Muscle of arm (tissue), 12 donors: ENCODE data around the gene HRCT1. TPM values are rescaled to one million over a fixed set of nuclear protein-coding genes. Genes with fewer than 3 reads are reported as not detected.
"Not testable (repeated sequence)": the region's sequence is repeated elsewhere in the genome, so short reads cannot be mapped to it uniquely, and the experiment has no call there.

Experiments
- DNase-seq: peaks from one replicate; pipeline ENCODE4 v3.0.0-alpha.2; 2013
- polyA plus RNA-seq, 12 donors: library from polyadenylated mRNA; unstranded; fragments of 120-200 nt; gene quantifications; one replicate each; pipeline ENCODE4 v1.2.1, GENCODE V29; 2013; ENCODE audit not compliant: insufficient read length in 12 of 12

The HRCT1 gene
- polyA plus RNA-seq, 12 donors = 0.18 to 2.6 (median 1.5) TPM; not detected in 2

DNA sequence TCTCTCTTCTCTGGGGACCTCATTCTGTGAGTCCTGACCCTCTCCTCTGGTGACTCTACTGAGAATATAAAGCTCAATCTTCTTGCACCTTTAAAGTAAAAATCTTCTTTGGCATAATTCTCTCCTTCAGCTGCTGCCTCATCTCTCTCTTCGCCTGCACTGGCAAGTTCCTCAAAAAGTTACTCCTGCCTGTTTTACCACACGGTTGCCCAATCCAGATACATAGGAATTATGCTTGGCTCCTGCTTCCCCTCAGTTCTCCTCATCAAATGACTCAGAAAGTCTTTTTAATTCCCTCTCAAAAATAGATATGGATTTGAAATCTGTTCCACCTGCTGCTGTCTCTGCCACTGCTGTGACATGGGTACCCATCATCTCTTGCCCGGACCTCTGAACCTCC is 14.4 kb upstream of the HRCT1 start:
- no peak for DNase-seq

DNA sequence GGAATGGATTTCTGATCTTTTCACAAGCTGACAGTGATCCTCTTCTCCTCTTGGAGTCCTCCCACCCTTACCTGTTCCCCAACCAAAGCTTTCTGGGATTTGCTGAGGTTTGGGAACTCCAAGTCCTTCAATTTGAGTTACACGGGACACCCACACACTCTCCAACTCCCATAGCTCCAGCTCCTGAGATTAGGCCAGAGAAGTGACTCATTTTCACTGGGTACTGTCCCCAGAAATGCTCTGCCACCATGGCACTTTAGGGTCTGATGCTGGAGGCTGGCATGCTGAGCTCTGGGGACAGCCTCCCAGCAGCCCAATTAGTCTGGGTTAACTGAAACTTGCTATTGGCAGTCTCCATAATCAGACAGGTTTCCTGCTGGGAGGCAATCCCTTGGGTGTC is 14.0 kb upstream of the HRCT1 start:
- DNase-seq = no peak

DNA sequence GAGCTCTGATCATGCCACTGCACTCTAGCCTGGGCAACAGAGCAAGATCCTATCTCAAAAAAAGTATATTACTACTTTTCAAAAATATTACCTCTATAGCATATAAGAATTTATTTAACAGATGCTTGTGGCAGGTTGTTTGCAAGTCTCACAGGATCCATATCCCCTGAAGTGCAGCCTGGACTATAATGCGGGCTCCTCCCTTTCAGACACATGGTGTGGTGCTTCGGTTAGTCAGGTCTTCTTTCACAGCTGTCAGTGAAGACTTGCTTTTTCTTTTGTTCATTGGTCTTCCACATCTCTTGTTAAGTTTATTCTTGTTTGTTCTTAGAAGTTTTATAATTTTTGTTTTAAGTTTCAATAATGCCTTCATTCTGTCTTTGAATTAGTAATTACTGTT is 9.4 kb upstream of the HRCT1 start:
- DNase-seq = no peak

DNA sequence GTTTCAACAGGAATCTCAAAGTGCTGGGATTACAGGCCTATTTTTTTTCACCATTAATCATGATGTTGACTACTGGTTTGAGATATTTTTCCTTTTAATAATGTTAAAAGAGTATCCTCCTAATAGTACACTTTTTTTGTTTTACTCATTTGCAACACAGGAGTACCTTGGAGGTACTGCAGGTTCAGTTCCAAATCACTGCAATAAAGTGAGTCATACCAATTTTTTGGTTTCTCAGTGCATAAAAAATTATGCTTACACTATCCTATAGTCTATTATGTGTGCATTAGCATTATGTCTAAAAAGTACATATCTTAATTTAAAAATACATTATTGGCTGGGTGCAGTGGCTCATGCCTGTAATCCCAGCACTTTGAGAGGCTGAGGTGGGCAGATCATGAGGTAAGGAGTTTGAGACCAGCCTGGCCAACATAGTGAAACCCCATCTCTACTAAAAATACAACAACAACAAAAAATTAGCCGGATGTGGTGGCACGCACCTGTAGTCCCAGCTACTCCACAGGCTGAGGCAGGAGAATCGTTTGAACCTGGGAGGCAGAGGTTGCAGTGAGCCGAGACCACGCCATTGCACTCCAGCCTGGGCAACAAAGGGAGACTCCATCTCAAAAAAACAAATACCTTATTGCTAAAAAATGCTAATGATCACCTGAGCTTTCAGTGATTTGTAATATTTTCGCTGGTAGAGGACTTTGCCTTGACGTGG is 8.5 kb upstream of the HRCT1 start:
- DNase-seq = not testable (repeated sequence)

DNA sequence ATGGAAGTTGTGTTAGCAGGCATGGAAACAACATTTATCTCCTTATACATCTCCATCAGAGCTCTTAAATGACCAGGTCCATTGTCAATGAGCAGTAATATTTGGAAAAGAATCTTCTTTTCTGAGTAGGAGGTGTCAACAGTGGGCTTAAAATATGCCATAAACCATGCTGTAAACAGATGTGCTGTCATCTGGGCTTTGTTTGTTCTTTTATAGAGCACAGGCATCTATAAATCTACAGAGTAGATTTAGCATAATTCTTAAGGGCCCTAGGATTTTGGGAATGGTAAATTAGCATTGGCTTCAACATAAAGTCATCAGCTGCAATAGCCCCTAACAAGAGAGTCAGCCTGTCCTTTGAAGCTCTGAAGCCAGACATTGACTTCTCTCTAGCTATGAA is 7.7 kb upstream of the HRCT1 start:
- no peak for DNase-seq

DNA sequence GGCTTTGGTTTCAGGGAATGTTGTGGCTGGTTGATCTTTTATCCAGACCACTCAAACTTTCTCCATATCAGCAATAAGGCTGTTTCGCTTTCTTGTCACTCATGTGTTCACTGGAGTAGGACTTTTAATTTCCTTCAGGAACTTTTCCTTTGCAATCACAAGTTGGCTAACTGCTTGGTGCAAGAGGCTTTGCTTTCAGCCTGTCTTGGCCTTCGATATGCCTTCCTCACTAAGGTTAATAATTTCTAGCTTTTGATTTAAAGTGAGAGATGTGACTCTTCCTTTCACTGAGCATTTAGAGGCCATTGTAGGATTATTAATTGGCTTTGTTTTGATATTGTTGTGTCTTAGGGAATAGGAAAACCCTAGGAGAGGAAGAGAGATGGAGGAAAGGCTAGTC is 7.0 kb upstream of the HRCT1 start:
- no peak for DNase-seq

DNA sequence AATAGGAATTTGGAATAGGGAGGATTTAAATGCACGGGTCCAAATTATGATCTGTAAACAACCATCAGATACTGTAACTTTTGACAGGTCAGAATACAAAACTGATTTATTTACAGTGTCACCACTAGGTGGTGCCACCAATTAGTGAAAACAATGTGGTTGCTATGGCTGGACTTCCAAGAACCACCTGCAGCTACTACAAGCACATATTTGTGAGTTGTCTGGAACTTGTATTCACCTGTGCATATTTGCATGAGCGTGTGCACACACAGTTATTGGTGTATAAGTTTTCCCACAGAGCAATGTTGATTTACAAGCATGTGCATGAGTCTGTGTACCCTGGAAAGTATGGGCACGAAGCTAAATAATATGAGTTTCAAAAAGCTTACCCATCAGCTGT is 3.0 kb upstream of the HRCT1 start:
- DNase-seq = peak; percentile 60

DNA sequence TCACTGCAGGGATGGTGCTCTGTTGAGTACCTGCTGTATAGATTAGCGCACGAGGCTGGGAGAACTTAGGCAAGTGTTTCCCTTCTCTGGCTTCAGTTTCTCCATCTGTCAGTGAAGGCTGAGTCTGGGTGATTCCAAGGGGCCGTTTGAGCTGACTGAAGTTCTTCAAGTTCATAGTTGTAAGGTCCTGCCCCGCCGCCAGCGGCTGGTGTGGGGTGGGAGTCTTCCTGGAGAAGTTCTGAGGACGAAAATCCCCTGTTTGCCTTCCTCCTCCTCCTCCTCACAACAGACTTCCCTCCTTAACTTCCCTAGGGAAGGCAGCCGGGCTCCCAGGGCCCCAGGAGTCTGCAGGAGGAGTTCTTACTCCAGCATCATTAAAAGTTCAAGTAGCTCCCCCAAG is 1.7 kb upstream of the HRCT1 start:
- DNase-seq = no peak

DNA sequence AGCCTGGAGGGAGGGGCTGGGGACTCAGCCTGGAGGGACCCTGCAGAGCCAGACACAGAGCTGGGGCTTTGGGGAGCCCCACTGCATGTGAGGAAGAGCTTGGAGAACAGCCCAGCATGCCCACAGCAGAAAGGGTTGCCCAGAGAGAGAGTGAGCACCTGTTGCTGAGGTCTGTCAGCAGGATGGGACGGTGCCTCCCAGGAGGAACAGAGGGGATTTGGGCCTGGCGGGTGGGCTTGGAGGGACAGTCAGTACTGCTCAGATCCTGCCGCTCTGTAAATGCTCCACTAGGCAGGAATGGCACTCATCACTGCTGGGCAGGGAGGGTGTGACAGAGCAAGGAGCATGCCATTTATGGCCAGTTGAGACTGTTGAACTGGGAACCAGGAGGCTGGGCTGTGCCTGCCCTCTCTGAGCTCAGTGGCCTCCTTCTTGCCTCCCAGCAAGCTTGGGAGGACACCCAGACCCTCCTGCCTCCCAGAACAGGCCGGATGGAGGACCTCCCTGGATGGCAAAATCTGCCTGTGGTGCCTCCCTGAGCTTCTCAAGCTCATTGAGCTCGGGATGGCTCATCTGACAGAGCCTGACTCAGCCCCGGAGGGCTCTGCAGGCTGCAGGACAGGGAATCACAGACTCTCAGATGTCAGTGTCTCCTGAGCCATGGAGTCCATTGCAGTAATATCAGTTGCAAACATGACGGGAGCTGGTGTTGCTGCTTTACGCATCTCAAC is 786 bp upstream of the HRCT1 start:
- DNase-seq = no peak

DNA sequence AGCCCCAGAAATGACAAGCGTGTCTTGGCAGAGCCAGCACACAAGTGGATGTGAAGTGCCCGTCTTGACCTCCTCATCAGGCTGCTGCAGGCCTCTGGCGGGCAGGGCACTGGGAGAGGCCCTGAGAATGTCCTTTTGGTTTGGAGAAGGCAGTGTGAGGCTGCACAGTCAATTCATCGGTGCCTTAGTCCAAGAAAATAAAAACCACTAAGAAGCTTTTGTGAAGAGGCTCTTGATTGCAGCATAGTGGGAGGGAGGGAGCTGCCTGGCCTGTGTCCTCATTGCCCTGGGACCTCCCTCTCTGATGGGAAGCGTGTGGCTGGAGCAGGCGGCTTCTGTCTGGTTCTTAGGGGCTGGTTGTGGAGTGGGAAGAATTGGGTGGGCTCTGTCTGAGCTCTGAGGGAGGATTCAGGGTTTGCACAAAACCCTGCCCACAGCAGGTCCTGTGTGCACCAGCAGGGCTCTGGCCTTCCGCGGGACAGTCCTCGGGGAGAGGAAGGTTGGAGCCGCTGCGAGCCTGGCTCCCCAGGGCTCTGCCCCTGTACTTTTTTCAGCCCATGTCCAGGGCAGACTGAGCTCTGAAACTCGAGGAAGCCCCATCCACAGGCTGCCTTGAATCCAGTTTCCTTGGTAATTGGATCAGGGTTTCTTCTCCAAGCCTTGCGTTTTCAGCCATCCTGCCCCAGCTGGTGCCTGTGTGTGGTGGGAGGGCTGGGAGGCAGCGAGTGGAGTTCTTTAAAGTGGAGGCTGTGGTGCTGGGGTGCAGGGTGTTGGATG is 1.1 kb downstream of the HRCT1 start:
- peak; percentile 51 for DNase-seq

DNA sequence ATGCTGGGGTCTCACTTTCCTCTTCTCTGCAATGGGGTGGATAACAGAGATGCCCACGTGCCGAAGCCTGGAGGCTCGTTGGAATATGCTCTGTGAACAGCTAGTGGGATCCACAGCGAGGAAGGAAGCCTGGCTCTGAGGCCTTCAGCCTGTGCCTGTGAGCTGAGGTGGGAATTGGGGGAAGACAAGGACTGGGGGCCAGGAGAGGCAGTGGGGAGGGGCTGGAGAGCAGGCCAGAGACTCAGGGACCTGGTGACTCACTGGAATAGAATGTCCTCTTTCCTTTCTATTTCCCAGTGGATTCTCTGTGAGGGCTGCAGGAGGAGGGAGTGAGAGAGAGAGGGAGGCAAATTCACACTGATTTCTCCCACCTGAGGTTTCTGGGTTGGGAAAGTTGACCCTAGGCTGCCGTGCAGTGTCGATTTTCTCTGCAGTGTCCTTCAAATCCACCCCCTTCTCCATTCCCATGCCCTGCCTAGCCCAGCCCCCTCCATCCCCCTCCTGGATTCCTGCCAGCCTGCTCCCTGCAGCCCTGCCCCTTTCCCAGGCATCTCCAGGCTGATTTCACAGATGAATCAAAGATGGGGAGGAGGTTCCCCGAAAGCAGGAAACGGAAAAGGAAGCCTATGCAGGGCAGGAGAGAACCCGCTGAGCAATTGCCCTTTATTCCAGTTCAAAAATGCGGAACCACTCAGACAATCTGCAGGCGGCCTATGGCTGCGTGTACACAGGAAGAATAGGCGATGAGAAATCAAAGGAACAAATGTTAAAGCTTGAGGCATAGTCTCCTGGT is 1.9 kb downstream of the HRCT1 start:
- peak; percentile 87 for DNase-seq

DNA sequence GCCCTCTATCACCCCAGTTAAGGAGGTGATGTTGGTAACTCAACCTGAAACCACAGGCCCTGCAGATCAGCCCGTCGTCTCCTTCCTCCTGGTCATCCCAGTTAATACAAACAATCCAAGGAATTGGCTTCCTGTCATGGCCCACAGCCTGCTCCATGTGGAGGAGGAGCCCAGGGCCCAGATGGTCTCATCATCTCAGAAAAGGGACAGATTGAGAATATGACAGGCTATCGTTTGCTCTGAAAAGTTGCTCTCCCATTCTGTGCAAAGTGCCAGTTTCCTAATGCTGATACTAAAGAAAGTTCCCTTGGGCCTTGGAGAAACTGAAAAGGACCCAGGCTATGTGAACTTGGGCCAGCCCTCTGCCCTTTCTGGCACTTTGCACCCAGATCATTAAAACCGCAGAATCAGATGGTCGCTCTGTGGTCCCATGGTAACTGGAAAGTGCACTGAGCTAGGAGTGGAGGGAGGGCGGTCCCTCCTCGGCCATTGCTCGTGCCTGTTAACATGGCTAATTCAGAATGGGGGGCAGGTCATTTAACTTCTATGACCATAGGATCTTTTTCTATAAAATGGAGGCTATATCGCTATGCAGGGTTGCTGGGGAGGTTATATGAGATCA is 2.6 kb downstream of the HRCT1 start:
- DNase-seq = peak; percentile 68

DNA sequence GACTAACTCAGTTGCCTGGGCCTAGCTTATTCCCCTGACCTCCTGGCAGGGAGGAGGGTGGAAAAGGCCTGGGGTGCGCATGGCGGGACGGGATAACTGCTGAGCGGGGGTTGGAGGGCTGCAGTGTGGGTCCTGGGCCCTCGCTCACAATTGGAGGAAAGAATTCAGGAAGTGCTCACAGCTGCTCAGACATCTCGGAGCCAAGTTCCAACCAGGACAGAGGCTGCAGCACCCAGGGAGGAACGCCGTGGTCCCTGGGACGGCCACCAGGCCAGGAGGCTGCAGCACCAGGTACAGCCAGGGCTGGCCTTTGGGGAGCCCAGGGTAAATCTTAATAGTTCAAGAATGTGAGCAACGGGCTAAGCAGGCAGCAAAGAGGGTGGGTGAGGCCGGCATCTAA is 3.3 kb downstream of the HRCT1 start, which contains the start of gene SPAAR:
SPAAR (plus strand) TSS at position 217 of the 400 bp plus-strand sequence. CDS start 974 bp downstream, outside the sequence.
- DNase-seq = no peak

DNA sequence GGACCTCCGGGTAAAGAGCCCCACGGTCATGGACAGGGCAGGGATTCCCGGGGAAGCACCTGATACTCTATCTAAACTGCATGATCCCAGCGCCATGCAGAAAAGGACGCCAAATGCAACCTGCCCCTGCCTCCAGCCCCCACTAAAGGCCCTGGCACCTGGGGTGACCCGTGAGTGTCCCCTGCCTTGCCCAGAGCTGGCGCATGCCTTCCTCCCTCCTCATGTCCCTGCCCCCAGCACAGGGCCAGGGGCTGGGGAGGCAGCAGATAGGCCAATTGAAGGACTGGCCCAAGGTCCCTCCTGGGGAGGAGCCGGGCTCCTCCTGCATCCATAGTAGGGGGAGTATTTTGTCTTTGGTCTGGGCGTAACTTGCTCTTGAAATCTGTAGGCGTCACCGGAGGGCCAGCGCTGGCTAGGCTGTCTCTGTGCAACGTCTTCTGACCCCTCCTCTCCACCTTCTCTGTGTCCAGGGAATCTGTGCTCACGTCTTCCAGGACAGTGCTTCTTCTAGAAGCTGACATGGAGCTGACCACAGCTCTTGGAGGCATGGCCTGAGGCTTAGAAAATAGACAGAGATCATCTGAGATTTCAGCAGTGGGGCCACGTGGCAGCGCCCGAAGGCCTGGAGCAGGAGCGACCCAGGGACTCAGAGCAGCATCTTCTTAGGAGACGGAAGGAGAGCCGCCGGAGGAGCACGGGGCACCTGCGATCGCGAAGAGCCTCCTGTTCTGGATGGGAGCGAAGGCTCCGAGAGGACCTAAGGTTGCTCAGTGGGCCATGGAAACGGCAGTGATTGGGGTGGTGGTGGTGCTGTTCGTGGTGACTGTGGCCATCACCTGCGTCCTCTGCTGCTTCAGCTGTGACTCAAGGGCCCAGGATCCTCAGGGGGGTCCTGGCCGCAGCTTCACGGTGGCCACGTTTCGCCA is 3.9 kb downstream of the HRCT1 start:
- no peak for DNase-seq

DNA sequence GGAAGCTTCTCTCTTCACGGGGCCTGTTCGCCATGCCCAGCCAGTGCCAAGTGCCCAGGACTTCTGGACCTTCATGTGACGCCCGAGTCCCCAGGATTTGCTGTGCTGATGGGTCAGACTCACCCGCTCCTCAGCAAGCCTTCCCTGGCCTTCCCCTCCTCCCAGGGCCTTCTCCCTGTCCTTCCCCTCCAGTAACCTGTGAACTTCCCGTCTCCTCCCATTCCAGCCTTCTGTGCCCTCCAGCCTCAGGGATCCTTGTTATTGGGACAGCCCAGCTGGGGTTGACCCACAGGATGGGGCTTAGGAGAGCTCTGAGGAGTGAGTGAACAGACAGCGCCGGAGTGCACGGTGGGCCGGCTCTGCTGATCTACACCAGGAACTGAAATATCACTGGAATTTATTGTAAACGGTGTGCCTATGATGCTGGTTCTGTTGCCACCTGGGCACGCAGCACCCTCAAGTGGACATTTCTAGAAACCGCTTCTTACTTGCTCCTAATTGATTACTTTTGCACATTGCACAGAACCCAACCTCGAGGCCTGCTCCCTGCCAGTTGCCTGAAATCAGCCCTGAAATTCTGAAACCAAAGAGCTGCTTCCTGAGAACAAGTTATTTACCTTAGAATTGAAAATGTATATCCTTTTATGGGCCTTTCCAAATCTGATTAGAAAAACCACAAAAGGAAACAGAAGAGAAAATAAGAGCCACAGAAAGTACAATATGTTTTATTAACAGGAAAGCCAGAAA is 4.8 kb downstream of the HRCT1 start:
- DNase-seq = no peak

DNA sequence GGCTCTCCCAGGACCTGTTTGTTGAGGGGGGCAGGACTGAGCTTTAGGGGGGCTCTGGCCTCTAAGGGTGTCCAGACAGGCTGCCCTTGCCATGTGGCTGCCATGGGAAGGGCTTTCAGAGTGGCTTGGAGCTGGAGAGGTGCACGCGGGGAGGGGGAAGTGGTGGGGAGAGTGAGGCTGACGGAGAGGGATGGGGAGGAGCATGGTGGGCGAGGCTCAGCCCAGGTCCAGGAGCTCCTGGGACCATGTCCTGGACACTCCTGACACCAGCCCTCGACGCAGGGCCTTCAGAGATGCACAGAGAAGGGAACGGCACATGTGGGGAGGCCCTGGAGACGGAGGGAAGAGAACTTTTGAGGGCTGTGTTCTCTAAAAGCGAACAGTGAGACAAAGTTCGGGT is 5.7 kb downstream of the HRCT1 start:
- no peak for DNase-seq

DNA sequence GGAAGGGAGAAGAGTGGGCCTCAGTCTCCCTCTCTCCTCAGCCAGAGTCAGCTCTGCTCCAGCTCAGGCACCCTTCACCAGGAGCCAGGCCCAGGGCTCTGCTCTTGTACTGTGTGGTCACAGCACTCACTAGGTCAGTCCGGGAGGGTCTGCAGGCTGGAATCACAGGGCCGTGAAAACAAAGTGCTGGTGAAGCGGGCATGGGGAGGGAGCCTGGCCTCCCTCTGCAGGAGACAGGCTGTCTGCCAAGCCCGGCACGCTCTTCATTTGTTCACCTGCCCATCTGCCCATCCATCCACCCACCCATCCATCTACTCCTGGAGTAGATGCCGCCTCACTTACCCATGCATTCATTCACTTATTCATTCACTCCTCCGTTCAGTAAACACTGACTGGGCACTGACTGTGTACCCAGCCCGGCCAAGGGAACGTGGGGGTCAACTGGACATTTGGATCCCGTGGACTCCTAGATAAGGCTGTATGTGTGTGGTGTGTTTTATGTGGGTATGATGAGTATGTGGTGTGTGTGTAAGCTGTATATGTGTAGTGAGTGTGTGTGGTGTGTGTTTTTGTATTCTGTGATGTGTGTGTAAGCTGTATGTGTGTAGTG is 6.9 kb downstream of the HRCT1 start:
- no peak for DNase-seq

DNA sequence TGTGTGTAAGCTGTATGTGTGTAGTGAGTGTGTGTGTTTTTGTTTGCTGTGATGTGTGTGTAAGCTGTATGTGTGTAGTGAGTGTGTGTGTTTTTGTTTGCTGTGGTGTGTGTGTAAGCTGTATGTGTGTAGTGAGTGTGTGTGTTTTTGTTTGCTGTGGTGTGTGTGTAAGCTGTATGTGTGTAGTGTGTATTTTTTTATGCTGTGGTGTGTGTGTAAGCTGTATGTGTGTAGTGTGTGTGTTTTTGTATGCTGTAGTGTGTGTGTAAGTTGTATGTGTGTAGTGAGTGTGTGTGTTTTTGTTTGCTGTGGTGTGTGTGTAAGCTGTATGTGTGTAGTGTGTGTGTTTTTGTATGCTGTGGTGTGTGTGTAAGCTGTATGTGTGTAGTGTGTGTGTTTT is 7.4 kb downstream of the HRCT1 start:
- DNase-seq = not testable (repeated sequence)

DNA sequence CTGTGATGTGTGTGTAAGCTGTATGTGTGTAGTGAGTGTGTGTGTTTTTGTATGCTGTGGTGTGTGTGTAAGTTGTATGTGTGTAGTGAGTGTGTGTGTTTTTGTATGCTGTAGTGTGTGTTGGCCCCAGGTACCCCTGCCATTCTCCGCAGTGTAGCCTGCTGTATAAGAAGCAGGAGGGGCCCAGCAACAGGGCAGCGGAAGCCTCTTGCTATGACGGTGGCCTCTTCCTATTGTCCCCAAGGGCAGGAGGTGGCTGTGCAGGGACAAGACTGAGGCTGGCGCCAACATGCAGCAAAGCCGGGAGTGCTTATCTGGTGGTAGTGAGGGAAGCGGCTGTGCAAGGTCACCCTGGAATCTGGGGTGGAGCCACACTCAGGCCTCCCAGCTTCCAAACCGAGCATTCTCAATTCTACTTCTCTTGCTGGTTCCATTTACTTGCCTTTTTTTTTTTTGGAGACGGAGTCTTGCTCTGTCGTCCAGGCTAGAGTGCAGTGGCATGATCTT is 8.4 kb downstream of the HRCT1 start:
- DNase-seq = no peak
